Hematopoietic multipotent progenitor cell treated with erythropoietin and hydrocortisone succinate and interleukin-3 and kit ligand, for 17 days (in vitro differentiated cells): ENCODE measurements around the gene CXorf66.
"Not testable (repeated sequence)": the region's sequence is repeated elsewhere in the genome, so short reads cannot be mapped to it uniquely, and the experiment has no call there.

Source experiments
- DNase-seq: peaks from one replicate; pipeline ENCODE4 v3.0.0-alpha.2; 2015; ENCODE audit warnings: low spot score

The CXorf66 gene

DNA sequence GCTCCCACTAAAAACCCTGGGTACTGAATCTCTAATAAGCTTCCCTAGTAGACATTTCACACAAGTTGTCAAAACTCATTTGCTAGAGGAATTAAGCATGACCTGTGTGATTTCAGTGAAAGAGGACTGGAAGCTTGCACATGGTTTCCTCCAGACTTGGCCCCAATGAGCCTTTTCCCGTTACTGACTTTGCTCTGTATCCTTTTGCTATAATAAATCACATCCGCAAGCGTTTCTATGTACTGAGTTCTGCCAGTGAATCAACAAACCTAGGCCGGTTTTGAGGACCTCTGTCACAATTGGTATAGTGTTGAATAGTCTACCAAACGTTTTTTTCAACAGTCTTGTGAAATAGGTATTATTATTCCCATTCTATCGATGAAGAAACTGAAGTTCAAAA lies 40.6 kb downstream of the CXorf66 start:
- DNase-seq, result no peak

DNA sequence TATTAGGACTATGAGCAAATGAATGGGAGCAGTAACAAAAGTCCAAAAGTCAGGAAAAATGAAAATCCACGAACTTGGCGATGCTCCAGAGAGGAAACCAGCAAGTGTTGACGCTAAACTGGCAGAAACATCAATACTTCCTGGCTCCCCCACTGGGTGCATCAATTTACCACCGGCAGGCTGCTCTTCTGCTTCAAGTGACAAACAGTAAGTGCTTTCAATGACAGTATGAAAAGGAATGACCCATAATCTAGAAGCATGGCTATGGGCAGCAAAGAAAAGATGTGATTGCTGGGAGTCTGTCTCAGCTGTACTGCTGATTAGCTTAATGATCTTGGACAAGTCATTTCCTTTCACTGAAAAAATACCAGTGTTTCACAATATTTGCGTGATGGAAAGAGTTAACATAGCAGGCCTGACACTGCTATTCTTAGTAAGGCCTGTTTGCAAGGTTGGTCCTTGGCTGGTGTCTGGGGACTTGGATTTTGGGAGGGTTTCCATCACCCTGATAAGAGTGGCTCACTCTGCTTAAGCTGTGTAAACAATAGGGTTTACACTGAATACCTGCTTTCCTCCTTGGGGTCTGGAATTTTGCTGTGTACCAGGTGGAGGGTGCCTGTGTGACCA lies 41.1 kb downstream of the CXorf66 start:
- no peak for DNase-seq

GRCh38 chrX:139921142-139921541 lies 44.2 kb downstream of the CXorf66 start:
- not testable (repeated sequence) for DNase-seq

- DNase-seq, result no peak
Observed at GRCh38 chrX:139920316-139920715, 45.0 kb downstream of the CXorf66 start.

DNA sequence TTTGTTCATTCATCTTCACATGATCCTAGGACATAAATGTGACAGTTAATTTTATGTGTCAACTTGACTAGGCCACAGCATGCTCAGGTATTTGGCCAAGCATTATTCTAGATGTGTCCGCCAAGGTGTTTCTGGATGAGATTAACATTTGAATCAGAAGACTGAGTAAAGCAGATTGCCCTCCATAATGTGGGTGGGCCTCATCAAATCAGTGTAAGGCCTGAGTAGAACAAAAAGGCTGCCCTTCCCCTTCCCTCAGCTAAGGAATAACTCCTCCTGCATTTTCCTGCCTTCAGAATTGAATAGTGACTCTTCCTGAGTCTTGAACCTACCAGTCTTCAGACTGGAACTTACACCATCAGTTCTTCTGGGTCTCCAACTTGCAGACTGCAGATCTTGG lies 50.9 kb downstream of the CXorf66 start:
- no peak for DNase-seq

GRCh38 chrX:139909712-139910111 lies 55.6 kb downstream of the CXorf66 start:
- no peak for DNase-seq

GRCh38 chrX:139907078-139907477 lies 58.2 kb downstream of the CXorf66 start:
- no peak for DNase-seq

- no peak for DNase-seq
Observed at GRCh38 chrX:139905743-139906142, 59.6 kb downstream of the CXorf66 start.
